Measurements from ENCODE around the gene ZNF560. TPM values are rescaled to one million over a fixed set of nuclear protein-coding genes. Genes with fewer than 3 reads are reported as not detected.
A peak's percentile ranks its signal among the peaks of the same experiment; 100 is the strongest.

Gene ZNF560
- total and polyA plus RNA-seq, 9 of the 15 experiments (the other 6 are each of a cell fraction or from before 2014, with no cell fraction given), result 0.04 to 0.18 (median 0.05) TPM; not detected in 3

DNA sequence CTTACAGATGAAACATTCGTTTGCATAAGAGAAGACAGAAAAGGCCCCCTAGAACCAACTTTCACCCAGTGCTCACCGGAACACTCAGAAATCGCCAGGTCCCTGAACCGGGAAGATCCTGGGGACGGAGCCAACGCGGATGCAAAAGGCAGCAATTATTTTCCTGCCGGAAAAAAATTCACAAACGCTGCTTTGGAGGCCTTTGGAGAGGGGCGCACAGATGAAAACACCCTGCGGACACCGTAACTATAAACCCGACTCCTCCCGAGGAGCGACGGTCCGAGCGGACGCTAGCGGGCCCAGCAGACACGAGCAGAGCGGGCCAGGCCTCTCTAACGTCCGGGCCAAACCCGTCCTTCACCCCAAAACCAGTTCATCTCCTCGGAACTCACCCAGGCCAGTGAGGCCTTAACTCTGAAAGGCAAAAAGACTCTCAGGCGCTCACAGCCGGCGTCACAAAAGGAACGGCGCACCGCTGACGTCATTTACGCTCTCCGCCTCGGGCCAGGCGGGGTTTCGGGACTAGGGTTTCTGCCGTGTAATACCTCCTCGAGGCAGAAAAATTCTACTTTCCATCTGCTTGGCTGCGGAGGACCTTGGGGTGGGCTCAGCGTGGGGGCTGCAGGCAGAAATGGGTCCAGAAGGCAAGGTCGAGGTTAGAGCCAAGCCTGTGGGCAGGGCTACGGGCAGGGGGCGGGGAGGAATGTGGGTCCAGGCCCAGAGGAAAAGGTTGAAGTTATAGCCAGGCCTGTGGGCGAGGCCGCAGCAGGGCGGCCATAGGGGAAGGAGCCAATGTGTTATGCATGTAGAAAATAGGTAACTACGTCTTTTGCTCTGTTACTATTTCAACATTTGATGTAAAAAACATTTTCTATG lies 40.0 kb upstream of the ZNF560 start, which contains the start of gene ZNF426 (continued):
- TF ChIP-seq E2F3 (CRISPR knock-in tag; IDR thresholded peaks at IDR 0.05) (peak; percentile 38; the same call in 1 of the 2 replicates), ZNF12 (CRISPR knock-in tag; IDR thresholded peaks at IDR 0.05) (peak; percentile 66; the same call in 1 of the 2 replicates), MAZ (CRISPR knock-in tag; conservative IDR thresholded peaks at IDR 0.05 in 1 of 2, IDR thresholded peaks at IDR 0.05 in 1 of 2) (peak in 1 of 2 experiments; percentile 82; a peak in 2 of 4 replicates), E2F6 (IDR thresholded peaks at IDR 0.05; ENCODE audit: borderline replicate concordance in 1 of 2, extremely low read depth in 1 of 2, insufficient read depth in 1 of 2, insufficient read length in 1 of 2, low read depth in 1 of 2, low read length in 1 of 2, poor library complexity in 1 of 2, severe bottlenecking in 1 of 2) (peak; percentile 56 to 85), SUPT5H (IDR thresholded peaks at IDR 0.05) (peak; percentile 78), POLR2B (IDR thresholded peaks at IDR 0.05; ENCODE audit: low read depth, partially characterized antibody) (peak; percentile 75), PML (IDR thresholded peaks at IDR 0.05; ENCODE audit: low read length) (peak; percentile 40), TBL1XR1 (IDR thresholded peaks at IDR 0.05; ENCODE audit: low read length in 2 of 2) (peak in 1 of 2 experiments; percentile 97; a peak in 2 of 4 replicates), ZNF354B (CRISPR knock-in tag; IDR thresholded peaks at IDR 0.05) (no peak), PHF20 (IDR thresholded peaks at IDR 0.05; ENCODE audit: partially characterized antibody) (peak; percentile 100), CBX3 (IDR thresholded peaks at IDR 0.05; ENCODE audit: borderline replicate concordance in 1 of 2, low read length in 2 of 2) (peak in 1 of 2 experiments; percentile 54; a peak in 1 of 3 replicates), TOE1 (IDR thresholded peaks at IDR 0.05; ENCODE audit: borderline replicate concordance) (peak; percentile 56; the same call in 1 of the 2 replicates), TOE1 (CRISPR knock-in tag; IDR thresholded peaks at IDR 0.05; ENCODE audit: borderline replicate concordance, low read depth) (no peak), TRIM24 (IDR thresholded peaks at IDR 0.05) (peak in 1 of 2 experiments; percentile 44; a peak in 1 of 4 replicates), POLR2H (tag; IDR thresholded peaks at IDR 0.05; ENCODE audit: low read depth) (peak; percentile 79), EP400 (IDR thresholded peaks at IDR 0.05) (peak; percentile 89), SLC30A9 (CRISPR knock-in tag; IDR thresholded peaks at IDR 0.05) (no peak), CREB1 (IDR thresholded peaks at IDR 0.05) (peak; percentile 99), CREB1 (CRISPR knock-in tag; IDR thresholded peaks at IDR 0.05) (peak; percentile 98), RB1 (IDR thresholded peaks at IDR 0.05; ENCODE audit: low read depth) (peak; percentile 53; the same call in 1 of the 2 replicates), JUN (IDR thresholded peaks at IDR 0.05; ENCODE audit: borderline replicate concordance, low read depth, low read length) (peak; percentile 55; the same call in 1 of the 2 replicates), JUN (CRISPR knock-in tag; IDR thresholded peaks at IDR 0.05; ENCODE audit: borderline replicate concordance) (no peak), NFIC (IDR thresholded peaks at IDR 0.05) (peak; percentile 25; the same call in 1 of the 2 replicates)
- TF ChIP-seq, protein P1, sequence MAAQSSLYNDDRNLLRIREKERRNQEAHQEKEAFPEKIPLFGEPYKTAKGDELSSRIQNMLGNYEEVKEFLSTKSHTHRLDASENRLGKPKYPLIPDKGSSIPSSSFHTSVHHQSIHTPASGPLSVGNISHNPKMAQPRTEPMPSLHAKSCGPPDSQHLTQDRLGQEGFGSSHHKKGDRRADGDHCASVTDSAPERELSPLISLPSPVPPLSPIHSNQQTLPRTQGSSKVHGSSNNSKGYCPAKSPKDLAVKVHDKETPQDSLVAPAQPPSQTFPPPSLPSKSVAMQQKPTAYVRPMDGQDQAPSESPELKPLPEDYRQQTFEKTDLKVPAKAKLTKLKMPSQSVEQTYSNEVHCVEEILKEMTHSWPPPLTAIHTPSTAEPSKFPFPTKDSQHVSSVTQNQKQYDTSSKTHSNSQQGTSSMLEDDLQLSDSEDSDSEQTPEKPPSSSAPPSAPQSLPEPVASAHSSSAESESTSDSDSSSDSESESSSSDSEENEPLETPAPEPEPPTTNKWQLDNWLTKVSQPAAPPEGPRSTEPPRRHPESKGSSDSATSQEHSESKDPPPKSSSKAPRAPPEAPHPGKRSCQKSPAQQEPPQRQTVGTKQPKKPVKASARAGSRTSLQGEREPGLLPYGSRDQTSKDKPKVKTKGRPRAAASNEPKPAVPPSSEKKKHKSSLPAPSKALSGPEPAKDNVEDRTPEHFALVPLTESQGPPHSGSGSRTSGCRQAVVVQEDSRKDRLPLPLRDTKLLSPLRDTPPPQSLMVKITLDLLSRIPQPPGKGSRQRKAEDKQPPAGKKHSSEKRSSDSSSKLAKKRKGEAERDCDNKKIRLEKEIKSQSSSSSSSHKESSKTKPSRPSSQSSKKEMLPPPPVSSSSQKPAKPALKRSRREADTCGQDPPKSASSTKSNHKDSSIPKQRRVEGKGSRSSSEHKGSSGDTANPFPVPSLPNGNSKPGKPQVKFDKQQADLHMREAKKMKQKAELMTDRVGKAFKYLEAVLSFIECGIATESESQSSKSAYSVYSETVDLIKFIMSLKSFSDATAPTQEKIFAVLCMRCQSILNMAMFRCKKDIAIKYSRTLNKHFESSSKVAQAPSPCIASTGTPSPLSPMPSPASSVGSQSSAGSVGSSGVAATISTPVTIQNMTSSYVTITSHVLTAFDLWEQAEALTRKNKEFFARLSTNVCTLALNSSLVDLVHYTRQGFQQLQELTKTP (IDR thresholded peaks at IDR 0.05; ENCODE audit: low read depth in 1 of 2, partially characterized antibody in 2 of 2), result peak in 1 of 2 experiments; percentile 44

Data from K562 (cell line).